Endothelial cell of umbilical vein (primary cell): Measurements from ENCODE around the gene KIF17.

ENCODE experiments used
- CTCF ChIP-seq, 2 donors: IDR thresholded peaks; 1 replicate in 1 of 2; 2 replicates in 1 of 2; pipeline ENCODE4 v1.5.1; 2011; ENCODE audit warnings: low read length in 2 of 2, mild to moderate bottlenecking in 2 of 2, moderate library complexity in 2 of 2, control low read depth in 1 of 2, inconsistent platforms in 1 of 2, low read depth in 1 of 2; ENCODE audit not compliant: insufficient read depth in 1 of 2; ENCODE audit errors: extremely low read depth in 1 of 2
- GATA2 ChIP-seq: IDR thresholded peaks from 2 replicates; pipeline ENCODE4 v1.7.0; 2011; ENCODE audit warnings: low read depth, mild to moderate bottlenecking, moderate library complexity, mixed read lengths, low read length; ENCODE audit not compliant: insufficient read length, insufficient read depth
- JUN ChIP-seq: IDR thresholded peaks from 2 replicates; pipeline ENCODE4 v1.6.1; 2011; ENCODE audit warnings: borderline replicate concordance, low read depth; ENCODE audit not compliant: insufficient read length, insufficient read depth
- MYC ChIP-seq: IDR thresholded peaks from one replicate; pipeline ENCODE4 v1.6.1; 2011; ENCODE audit warnings: mild to moderate bottlenecking, low read depth, low read length
- POLR2A ChIP-seq: IDR thresholded peaks from 2 replicates; pipeline ENCODE4 v1.6.1; 2012; ENCODE audit warnings: low read depth, mild to moderate bottlenecking, control low read depth, low read length
- POLR2AphosphoS5 ChIP-seq: IDR thresholded peaks from 2 replicates; pipeline ENCODE4 v1.6.1; 2012; ENCODE audit warnings: low read depth, mild to moderate bottlenecking, control low read depth, low read length, moderate library complexity; ENCODE audit not compliant: insufficient read depth

- TF ChIP-seq CTCF (IDR thresholded peaks at IDR 0.05; ENCODE audit: extremely low read depth in 1 of 2, insufficient read depth in 1 of 2, low read depth in 1 of 2, low read length in 2 of 2) (no peak), POLR2A (no peak), JUN (no peak), GATA2 (no peak), POLR2AphosphoS5 (no peak), MYC (no peak)
Observed at GRCh38 chr1:20614131-20614579, 103.7 kb downstream of the KIF17 start.
